Measurements from ENCODE around the gene RAPH1.

DNA sequence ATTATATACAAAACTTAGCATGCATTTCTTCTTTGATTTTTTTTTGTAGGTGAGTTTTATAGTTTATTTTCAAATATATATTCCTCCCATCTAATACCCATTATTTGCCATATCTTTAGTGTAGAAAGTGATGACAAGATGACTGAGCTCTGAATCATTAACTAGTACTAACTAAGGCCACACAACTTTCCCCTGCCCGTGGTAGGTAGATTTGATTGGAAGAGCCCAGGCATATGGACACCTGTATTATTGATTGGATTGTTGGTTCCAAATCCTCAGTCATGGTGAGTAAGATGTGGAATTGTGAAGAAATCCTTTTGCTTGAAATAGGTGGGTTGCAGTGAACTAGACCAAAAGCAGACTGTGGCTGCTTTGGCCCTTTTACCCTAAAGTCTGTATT, 152.1 kb downstream of the RAPH1 start:
- TF ChIP-seq EZH2 (IDR thresholded peaks at IDR 0.05) (no peak), POLR2AphosphoS5 (IDR thresholded peaks at IDR 0.05; ENCODE audit: borderline replicate concordance, low read depth, low read length) (no peak)
